Measurements from ENCODE around the gene PID1. TPM values are rescaled to one million over a fixed set of nuclear protein-coding genes. Genes with fewer than 3 reads are reported as not detected.

The PID1 gene
- total RNA-seq, 1 donor from 2014 or later, result 0.69 TPM

DNA sequence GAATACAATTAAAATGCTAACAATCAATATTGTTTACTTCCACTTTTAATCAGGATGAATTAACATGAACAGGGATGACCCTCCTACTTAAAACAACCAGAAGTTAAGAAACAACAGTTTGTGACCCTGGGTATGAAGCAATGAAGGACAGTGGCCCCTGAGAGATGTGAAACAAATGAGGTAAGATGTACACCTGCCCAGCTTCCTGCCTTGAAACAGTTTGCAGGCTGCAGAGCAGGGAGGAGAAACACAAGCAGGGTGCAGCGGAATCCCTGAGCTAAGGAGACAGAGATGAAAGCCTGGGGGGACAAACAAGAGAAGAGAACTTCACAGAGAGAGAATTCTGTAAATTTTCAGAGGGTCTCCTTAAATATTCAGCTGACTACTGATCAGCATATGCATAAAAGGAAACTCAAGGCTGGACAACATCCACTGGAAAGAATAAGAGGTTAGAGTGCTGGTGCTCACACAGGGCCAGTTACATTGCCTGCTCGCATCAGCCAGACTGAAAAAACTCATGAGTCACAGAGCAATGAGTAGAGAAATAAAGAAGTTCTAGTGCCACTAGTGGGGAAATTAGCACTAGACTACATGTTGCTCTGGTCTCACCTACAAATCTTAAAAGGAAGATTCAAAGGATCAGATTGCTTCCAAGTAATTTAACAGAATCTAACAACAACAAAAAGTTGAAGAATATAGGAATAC lies 106.4 kb downstream of the PID1 start:
- no peak for TF ChIP-seq CTCF (conservative IDR thresholded peaks at IDR 0.05; ENCODE audit: low read depth, low read length)
- no peak overlapping the region for H3K4me3 ChIP-seq (ENCODE audit: low read depth, low read length)
- no peak for DNase-seq (ENCODE audit: low read depth)

DNA sequence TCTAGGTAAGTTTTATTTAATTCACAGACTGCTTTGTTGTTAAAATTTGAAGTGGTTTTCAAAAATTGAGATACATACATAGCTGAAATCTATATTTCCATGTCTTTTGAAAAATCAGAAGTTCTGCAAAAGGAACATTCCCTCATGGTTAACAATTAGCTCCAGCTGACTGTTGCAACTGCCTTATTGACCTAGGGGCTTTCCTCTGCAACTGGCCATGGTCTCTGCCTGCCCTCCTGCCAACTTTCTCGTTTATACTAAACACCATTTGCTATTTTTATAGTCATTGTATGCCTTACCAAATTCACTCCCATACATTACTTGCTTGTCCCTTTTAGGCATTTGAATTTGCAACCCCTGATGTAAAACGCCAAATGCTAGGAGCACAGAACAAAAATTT lies 107.2 kb downstream of the PID1 start:
- no peak for TF ChIP-seq CTCF (conservative IDR thresholded peaks at IDR 0.05; ENCODE audit: low read depth, low read length)
- no peak overlapping the region for H3K4me3 ChIP-seq (ENCODE audit: low read depth, low read length)

GRCh38 chr2:229162015-229162414 lies 109.1 kb downstream of the PID1 start:
- no peak for DNase-seq (ENCODE audit: low read depth)
- no peak for TF ChIP-seq CTCF (conservative IDR thresholded peaks at IDR 0.05; ENCODE audit: low read depth, low read length)
- H3K4me3 ChIP-seq (ENCODE audit: low read depth, low read length), result no peak overlapping the region

More for the DNA sequence above, 107.2 kb downstream of the PID1 start:
- DNase-seq (ENCODE audit: low read depth), result no peak

GRCh38 chr2:229160984-229161383 lies 110.1 kb downstream of the PID1 start:
- TF ChIP-seq CTCF (conservative IDR thresholded peaks at IDR 0.05; ENCODE audit: low read depth, low read length), result no peak
- H3K4me3 ChIP-seq (ENCODE audit: low read depth, low read length), result no peak overlapping the region
- no peak for DNase-seq (ENCODE audit: low read depth)

DNA sequence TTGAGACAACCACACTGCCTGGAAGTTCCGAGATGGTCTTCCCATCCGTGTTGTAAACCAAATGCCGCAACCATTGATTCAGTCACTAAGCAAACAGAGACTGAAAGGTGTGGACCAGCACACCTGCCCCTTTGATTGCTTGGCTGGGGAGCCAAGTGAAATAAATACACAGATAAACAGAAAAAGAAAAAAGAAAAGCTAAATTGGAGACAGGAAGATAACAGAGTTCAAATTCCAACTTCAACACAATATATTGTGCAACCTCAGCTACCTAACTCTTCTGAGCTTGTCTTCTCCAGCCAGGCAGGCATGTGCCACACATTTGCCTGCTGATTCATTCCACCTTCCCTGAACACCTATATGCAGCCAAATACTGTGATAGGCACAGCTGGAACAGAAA lies 110.9 kb downstream of the PID1 start:
- H3K4me3 ChIP-seq (ENCODE audit: low read depth, low read length), result no peak overlapping the region
- no peak for DNase-seq (ENCODE audit: low read depth)
- TF ChIP-seq CTCF (conservative IDR thresholded peaks at IDR 0.05; ENCODE audit: low read depth, low read length), result no peak

DNA sequence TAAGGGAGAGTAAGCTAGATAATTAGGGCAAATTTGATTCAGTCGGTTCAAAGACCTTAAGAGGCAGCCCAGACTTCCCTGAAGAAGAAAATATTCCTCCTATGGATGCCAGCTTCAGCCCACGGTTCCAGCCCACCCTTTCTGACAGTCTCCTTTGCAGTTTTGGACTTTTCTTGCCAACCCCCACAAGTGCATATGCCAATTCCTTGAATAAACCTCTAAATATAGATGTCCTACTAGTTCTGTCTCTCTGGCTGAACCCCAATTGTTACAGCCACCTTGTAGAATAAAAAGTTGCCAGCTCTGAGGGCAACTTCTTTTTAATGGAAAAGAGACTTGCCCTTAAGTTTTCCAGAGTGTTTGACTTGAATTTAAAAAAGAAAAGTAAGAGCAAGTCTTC lies 111.7 kb downstream of the PID1 start:
- no peak overlapping the region for H3K4me3 ChIP-seq (ENCODE audit: low read depth, low read length)
- DNase-seq (ENCODE audit: low read depth), result no peak
- TF ChIP-seq CTCF (conservative IDR thresholded peaks at IDR 0.05; ENCODE audit: low read depth, low read length), result no peak

- H3K4me3 ChIP-seq (ENCODE audit: low read depth, low read length), result no peak overlapping the region
- no peak for DNase-seq (ENCODE audit: low read depth)
- no peak for TF ChIP-seq CTCF (conservative IDR thresholded peaks at IDR 0.05; ENCODE audit: low read depth, low read length)
Observed at GRCh38 chr2:229154381-229154780, 116.7 kb downstream of the PID1 start.
